Purkinje cell (primary cell): ENCODE measurements around the gene ZNF609. TPM values are rescaled to one million over a fixed set of nuclear protein-coding genes. Genes with fewer than 3 reads are reported as not detected.

Experiments
- polyA plus RNA-seq: library from polyadenylated mRNA; unstranded; fragments of >200 nt; fragmentation: Nextera tagmentation; gene quantifications from 2 replicates; pipeline ENCODE4 v1.2.1, GENCODE V29; 2014

Gene ZNF609
- polyA plus RNA-seq = 6.9 and 12.5 TPM in 2 replicates

GRCh38 chr15:64460206-64460723 is at the start of gene ZNF609:
Gene ZNF609, plus strand, starts transcription at chr15:64460578. Its CDS starts 38,842 bp downstream, at chr15:64499420.

Other genes starting within 250 kb of the ZNF609 start
- gene CSNK1G1, start 104.4 kb upstream of the ZNF609 start, polyA plus RNA-seq = 3.8 and 7.3 TPM in 2 replicates
- gene PCLAF, start 79.1 kb upstream of the ZNF609 start, polyA plus RNA-seq = 0.11 and 2.1 TPM in 2 replicates
- gene TRIP4, start 72.7 kb upstream of the ZNF609 start, polyA plus RNA-seq = 21.2 and 21.9 TPM in 2 replicates